Liver (tissue), 9 donors: ENCODE data around the gene PLCG2. TPM values are rescaled to one million over a fixed set of nuclear protein-coding genes. Genes with fewer than 3 reads are reported as not detected.

ENCODE experiments used
- DNase-seq: peaks from one replicate; pipeline ENCODE4 v3.0.0-alpha.2; 2017; ENCODE audit warnings: low spot score
- H3K27ac ChIP-seq, 2 donors: one replicate each; pipeline ENCODE4 v1.7.0; 2013; ENCODE audit warnings: inconsistent platforms in 2 of 2, low read length in 2 of 2, control low read depth in 1 of 2, low read depth in 1 of 2, mild to moderate bottlenecking in 1 of 2
- H3K27me3 ChIP-seq, 4 donors: one replicate each; pipeline versions ENCODE4 v1.6.1 to v1.7.0; 2013; ENCODE audit warnings: low read length in 3 of 4, inconsistent platforms in 1 of 4, mild to moderate bottlenecking in 1 of 4, moderate library complexity in 1 of 4; ENCODE audit not compliant: control insufficient read depth in 4 of 4, insufficient read depth in 4 of 4
- H3K36me3 ChIP-seq, 4 donors: one replicate each; pipeline versions ENCODE4 v1.6.1 to v1.7.0; 2013; ENCODE audit warnings: low read length in 3 of 4, mild to moderate bottlenecking in 3 of 4, low read depth in 1 of 4, moderate library complexity in 1 of 4; ENCODE audit not compliant: control insufficient read depth in 4 of 4, insufficient read depth in 3 of 4
- H3K4me1 ChIP-seq, 4 donors: one replicate each; pipeline versions ENCODE4 v1.6.1 to v1.7.0; 2013; ENCODE audit warnings: low read length in 3 of 4, mild to moderate bottlenecking in 3 of 4, moderate library complexity in 1 of 4; ENCODE audit not compliant: control insufficient read depth in 4 of 4, insufficient read depth in 4 of 4
- H3K4me3 ChIP-seq, 3 donors: one replicate each; pipeline versions ENCODE4 v1.6.1 to v1.7.0; 2013; ENCODE audit warnings: low read length in 3 of 3, control low read depth in 1 of 3, low read depth in 1 of 3, mild to moderate bottlenecking in 1 of 3
- H3K9ac ChIP-seq, 2 donors: one replicate each; pipeline ENCODE4 v1.7.0; 2013; ENCODE audit warnings: low read length in 2 of 2, mild to moderate bottlenecking in 2 of 2, moderate library complexity in 2 of 2, control low read depth in 1 of 2, low read depth in 1 of 2
- H3K9me3 ChIP-seq, 4 donors: one replicate each; pipeline versions ENCODE4 v1.6.1 to v1.7.0; 2013; ENCODE audit warnings: low read length in 3 of 4; ENCODE audit not compliant: control insufficient read depth in 4 of 4
- EGR1 ChIP-seq, 2 donors: IDR thresholded peaks; 2 replicates each; pipeline ENCODE4 v1.6.1; 2016 to 2018; ENCODE audit warnings: antibody characterized with exemption in 2 of 2, low read depth in 2 of 2
- FOXA1 ChIP-seq: IDR thresholded peaks from 2 replicates; pipeline ENCODE4 v1.6.1; 2016; ENCODE audit warnings: antibody characterized with exemption
- FOXA2 ChIP-seq: IDR thresholded peaks from 2 replicates; pipeline ENCODE4 v1.6.1; 2016; ENCODE audit warnings: antibody characterized with exemption
- GABPA ChIP-seq, 2 donors: IDR thresholded peaks in 1 of 2; conservative IDR thresholded peaks in 1 of 2; 2 replicates each; pipeline ENCODE4 v1.6.1; 2016; ENCODE audit warnings: antibody characterized with exemption in 2 of 2, mild to moderate bottlenecking in 1 of 2, moderate library complexity in 1 of 2
- HNF4A ChIP-seq, 2 donors: conservative IDR thresholded peaks; 2 replicates each; pipeline ENCODE4 v1.6.1; 2016; ENCODE audit warnings: antibody characterized with exemption in 2 of 2, mild to moderate bottlenecking in 2 of 2
- HNF4G ChIP-seq: IDR thresholded peaks from 2 replicates; pipeline ENCODE4 v1.6.1; 2016; ENCODE audit warnings: antibody characterized with exemption
- JUND ChIP-seq, 2 donors: IDR thresholded peaks; 2 replicates each; pipeline ENCODE4 v1.6.1; 2016; ENCODE audit warnings: antibody characterized with exemption in 2 of 2
- NR2F2 ChIP-seq: IDR thresholded peaks from 2 replicates; pipeline ENCODE4 v1.6.1; 2016; ENCODE audit warnings: antibody characterized with exemption
- RAD21 ChIP-seq, 2 donors: IDR thresholded peaks; 2 replicates each; pipeline ENCODE4 v1.6.1; 2016; ENCODE audit warnings: antibody characterized with exemption in 2 of 2, mild to moderate bottlenecking in 2 of 2
- RXRA ChIP-seq, 2 donors: IDR thresholded peaks; 2 replicates each; pipeline ENCODE4 v1.6.1; 2017 to 2018; ENCODE audit warnings: antibody characterized with exemption in 2 of 2, mild to moderate bottlenecking in 1 of 2
- SP1 ChIP-seq: IDR thresholded peaks from 2 replicates; pipeline ENCODE4 v1.6.1; 2018; ENCODE audit warnings: antibody characterized with exemption, mild to moderate bottlenecking
- TAF1 ChIP-seq: conservative IDR thresholded peaks from 2 replicates; pipeline ENCODE4 v1.6.1; 2016; ENCODE audit warnings: antibody characterized with exemption, mild to moderate bottlenecking
- YY1 ChIP-seq: IDR thresholded peaks from 2 replicates; pipeline ENCODE4 v1.6.1; 2016; ENCODE audit warnings: antibody characterized with exemption, mild to moderate bottlenecking
- WGBS: extraction: QIAGEN DNeasy Blood & Tissue Kit; methylation state at CpG from one replicate; pipeline ENCODE4 v1.1.7; 2013; 5-methylcytosine and 5-hydroxymethylcytosine counted together
- polyA plus RNA-seq, 2 donors: library from polyadenylated mRNA; stranded (reverse) in 1 of 2; unstranded in 1 of 2; fragments of 200-250 nt in 1 of 2; fragments of >200 nt in 1 of 2; fragmentation: Nextera tagmentation in 1 of 2; extraction: Ambion mirVana in 1 of 2; gene quantifications; one replicate each; pipeline versions ENCODE4 v1.2.1 to v1.2.3, GENCODE V29; 2013 to 2015
- total RNA-seq, 2 donors: library from RNA; depleted of rRNA; stranded (reverse); fragments of >200 nt; gene quantifications; one replicate each; pipeline ENCODE4 v1.2.3, GENCODE V29; 2014
- TF ChIP-seq, protein P1 (sequence below): fragments of 150-350 bp; IDR thresholded peaks from 2 replicates; pipeline ENCODE4 v1.5.1; 2017; ENCODE audit warnings: improper control_type of control experiment, low read depth, low read length; ENCODE audit not compliant: missing input control
- TF ChIP-seq, protein P2 (sequence below): IDR thresholded peaks from 2 replicates; pipeline ENCODE4 v1.6.1; 2016; ENCODE audit warnings: antibody characterized with exemption
- TF ChIP-seq, protein P3 (sequence below): IDR thresholded peaks from 2 replicates; pipeline ENCODE4 v1.6.1; 2016; ENCODE audit warnings: antibody characterized with exemption
- TF ChIP-seq, protein P4 (sequence below): IDR thresholded peaks from 2 replicates; pipeline ENCODE4 v1.6.1; 2016; ENCODE audit warnings: antibody characterized with exemption
- TF ChIP-seq, protein P5 (sequence below): IDR thresholded peaks from 2 replicates; pipeline ENCODE4 v1.6.1; 2016; ENCODE audit warnings: antibody characterized with exemption, mild to moderate bottlenecking
- donor health status: healthy.
- donor health status: healthy.
- donor health status: healthy.
- donor health status: healthy.
- donor health status: healthy.

Gene PLCG2
- total and polyA plus RNA-seq, 4 donors, result 7.1 to 21.6 (median 15.8) TPM

DNA sequence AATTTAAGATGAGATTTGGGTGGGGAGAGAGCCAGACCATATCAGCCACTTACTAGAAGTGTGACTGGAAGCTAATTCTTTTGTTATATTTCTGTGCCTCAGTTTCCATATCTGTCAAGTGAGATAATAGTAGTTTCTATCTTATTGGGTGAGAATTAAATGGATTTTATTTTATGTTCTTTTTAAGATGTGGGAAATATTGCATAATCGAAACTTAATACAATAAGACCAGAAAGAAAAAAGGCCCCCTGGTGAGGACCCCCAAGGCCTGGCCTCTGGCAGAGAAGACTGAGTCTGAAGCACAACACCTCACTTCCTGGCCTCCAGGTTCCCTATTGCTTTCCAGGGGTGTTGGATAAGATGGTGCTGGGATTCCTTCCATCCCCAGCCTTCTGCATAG is 13.7 kb downstream of the PLCG2 start:
- H3K36me3 ChIP-seq, result no peaks in the 10 kb centered on the region
- no peak for TF ChIP-seq RAD21 (IDR thresholded peaks at IDR 0.05)
- TF ChIP-seq, protein P1, sequence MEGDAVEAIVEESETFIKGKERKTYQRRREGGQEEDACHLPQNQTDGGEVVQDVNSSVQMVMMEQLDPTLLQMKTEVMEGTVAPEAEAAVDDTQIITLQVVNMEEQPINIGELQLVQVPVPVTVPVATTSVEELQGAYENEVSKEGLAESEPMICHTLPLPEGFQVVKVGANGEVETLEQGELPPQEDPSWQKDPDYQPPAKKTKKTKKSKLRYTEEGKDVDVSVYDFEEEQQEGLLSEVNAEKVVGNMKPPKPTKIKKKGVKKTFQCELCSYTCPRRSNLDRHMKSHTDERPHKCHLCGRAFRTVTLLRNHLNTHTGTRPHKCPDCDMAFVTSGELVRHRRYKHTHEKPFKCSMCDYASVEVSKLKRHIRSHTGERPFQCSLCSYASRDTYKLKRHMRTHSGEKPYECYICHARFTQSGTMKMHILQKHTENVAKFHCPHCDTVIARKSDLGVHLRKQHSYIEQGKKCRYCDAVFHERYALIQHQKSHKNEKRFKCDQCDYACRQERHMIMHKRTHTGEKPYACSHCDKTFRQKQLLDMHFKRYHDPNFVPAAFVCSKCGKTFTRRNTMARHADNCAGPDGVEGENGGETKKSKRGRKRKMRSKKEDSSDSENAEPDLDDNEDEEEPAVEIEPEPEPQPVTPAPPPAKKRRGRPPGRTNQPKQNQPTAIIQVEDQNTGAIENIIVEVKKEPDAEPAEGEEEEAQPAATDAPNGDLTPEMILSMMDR, result no peak
- TF ChIP-seq TAF1, result no peak
- no peak for TF ChIP-seq HNF4A (conservative IDR thresholded peaks at IDR 0.05)
- no peak for TF ChIP-seq SP1
- no peak for TF ChIP-seq NR2F2
- DNase-seq, result no peak
- no peak overlapping the region for H3K9ac ChIP-seq
- 95% methylated on average over 1 of the region's 1 CpG for WGBS
- H3K4me1 ChIP-seq, result no peaks in the 10 kb centered on the region
- H3K4me3 ChIP-seq, result no peak overlapping the region
- no peaks in the 10 kb centered on the region for H3K27me3 ChIP-seq
- no peaks in the 10 kb centered on the region for H3K9me3 ChIP-seq
- no peak overlapping the region for H3K27ac ChIP-seq

DNA sequence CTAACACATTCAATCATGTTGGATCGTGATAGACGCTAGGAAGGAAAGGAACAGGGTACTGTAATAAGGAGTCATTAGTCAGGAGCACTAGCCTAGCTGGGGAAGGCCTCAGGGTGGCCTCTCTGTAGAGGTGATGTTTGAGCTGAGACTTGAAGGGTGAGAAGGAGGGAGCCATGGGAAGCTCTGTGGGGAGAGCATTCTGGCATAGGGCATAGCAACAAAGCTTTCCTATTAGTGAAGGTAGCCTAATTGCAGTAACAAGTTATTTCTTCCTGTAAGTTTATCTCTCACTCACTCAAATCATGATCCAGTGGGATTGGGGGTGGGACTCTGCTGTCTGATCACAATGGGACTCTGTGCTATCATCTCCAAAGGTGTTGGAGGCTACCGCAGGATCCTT is 16.1 kb downstream of the PLCG2 start:
- H3K9me3 ChIP-seq, result no peaks in the 10 kb centered on the region
- H3K4me1 ChIP-seq, result no peaks in the 10 kb centered on the region
- WGBS, result 97% methylated on average over 3 of the region's 3 CpGs
- DNase-seq, result no peak
- H3K4me3 ChIP-seq, result no peak overlapping the region
- no peaks in the 10 kb centered on the region for H3K36me3 ChIP-seq
- TF ChIP-seq FOXA1, result no peak
- TF ChIP-seq GABPA (IDR thresholded peaks at IDR 0.05 in 1 of 2, conservative IDR thresholded peaks at IDR 0.05 in 1 of 2), result no peak
- TF ChIP-seq TAF1, result no peak
- TF ChIP-seq NR2F2, result no peak
- TF ChIP-seq SP1, result no peak
- no peak for TF ChIP-seq EGR1 (IDR thresholded peaks at IDR 0.05; ENCODE audit: low read depth in 2 of 2)
- no peak for TF ChIP-seq RXRA (IDR thresholded peaks at IDR 0.05)
- TF ChIP-seq JUND (IDR thresholded peaks at IDR 0.05), result no peak
- TF ChIP-seq, protein P2, sequence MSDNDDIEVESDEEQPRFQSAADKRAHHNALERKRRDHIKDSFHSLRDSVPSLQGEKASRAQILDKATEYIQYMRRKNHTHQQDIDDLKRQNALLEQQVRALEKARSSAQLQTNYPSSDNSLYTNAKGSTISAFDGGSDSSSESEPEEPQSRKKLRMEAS, result no peak
- no peak for TF ChIP-seq HNF4G
- TF ChIP-seq, protein P3, sequence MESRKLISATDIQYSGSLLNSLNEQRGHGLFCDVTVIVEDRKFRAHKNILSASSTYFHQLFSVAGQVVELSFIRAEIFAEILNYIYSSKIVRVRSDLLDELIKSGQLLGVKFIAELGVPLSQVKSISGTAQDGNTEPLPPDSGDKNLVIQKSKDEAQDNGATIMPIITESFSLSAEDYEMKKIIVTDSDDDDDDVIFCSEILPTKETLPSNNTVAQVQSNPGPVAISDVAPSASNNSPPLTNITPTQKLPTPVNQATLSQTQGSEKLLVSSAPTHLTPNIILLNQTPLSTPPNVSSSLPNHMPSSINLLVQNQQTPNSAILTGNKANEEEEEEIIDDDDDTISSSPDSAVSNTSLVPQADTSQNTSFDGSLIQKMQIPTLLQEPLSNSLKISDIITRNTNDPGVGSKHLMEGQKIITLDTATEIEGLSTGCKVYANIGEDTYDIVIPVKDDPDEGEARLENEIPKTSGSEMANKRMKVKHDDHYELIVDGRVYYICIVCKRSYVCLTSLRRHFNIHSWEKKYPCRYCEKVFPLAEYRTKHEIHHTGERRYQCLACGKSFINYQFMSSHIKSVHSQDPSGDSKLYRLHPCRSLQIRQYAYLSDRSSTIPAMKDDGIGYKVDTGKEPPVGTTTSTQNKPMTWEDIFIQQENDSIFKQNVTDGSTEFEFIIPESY, result no peak
- no peak for TF ChIP-seq FOXA2
- TF ChIP-seq, protein P4, sequence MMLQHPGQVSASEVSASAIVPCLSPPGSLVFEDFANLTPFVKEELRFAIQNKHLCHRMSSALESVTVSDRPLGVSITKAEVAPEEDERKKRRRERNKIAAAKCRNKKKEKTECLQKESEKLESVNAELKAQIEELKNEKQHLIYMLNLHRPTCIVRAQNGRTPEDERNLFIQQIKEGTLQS, result no peak
- no peak for TF ChIP-seq YY1
- TF ChIP-seq, protein P5, sequence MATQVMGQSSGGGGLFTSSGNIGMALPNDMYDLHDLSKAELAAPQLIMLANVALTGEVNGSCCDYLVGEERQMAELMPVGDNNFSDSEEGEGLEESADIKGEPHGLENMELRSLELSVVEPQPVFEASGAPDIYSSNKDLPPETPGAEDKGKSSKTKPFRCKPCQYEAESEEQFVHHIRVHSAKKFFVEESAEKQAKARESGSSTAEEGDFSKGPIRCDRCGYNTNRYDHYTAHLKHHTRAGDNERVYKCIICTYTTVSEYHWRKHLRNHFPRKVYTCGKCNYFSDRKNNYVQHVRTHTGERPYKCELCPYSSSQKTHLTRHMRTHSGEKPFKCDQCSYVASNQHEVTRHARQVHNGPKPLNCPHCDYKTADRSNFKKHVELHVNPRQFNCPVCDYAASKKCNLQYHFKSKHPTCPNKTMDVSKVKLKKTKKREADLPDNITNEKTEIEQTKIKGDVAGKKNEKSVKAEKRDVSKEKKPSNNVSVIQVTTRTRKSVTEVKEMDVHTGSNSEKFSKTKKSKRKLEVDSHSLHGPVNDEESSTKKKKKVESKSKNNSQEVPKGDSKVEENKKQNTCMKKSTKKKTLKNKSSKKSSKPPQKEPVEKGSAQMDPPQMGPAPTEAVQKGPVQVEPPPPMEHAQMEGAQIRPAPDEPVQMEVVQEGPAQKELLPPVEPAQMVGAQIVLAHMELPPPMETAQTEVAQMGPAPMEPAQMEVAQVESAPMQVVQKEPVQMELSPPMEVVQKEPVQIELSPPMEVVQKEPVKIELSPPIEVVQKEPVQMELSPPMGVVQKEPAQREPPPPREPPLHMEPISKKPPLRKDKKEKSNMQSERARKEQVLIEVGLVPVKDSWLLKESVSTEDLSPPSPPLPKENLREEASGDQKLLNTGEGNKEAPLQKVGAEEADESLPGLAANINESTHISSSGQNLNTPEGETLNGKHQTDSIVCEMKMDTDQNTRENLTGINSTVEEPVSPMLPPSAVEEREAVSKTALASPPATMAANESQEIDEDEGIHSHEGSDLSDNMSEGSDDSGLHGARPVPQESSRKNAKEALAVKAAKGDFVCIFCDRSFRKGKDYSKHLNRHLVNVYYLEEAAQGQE, result no peak
- TF ChIP-seq, protein P1, result no peak
- no peak for TF ChIP-seq HNF4A (conservative IDR thresholded peaks at IDR 0.05)
- H3K9ac ChIP-seq, result no peak overlapping the region
- H3K27me3 ChIP-seq, result no peaks in the 10 kb centered on the region
- no peak overlapping the region for H3K27ac ChIP-seq
